H1 (cell line): ENCODE results near the gene RBBP8. TPM values are rescaled to one million over a fixed set of nuclear protein-coding genes. Genes with fewer than 3 reads are reported as not detected.
"Not testable (repeated sequence)": the region's sequence is repeated elsewhere in the genome, so short reads cannot be mapped to it uniquely, and the experiment has no call there.

Experiments used
- CTCF ChIA-PET: fragments of 300-600 bp; sonication (Branson Sonifier 250); formaldehyde crosslinking; loops from one replicate; lab custom pipeline; 2021; ENCODE audit not compliant: partially characterized antibody; lab: Charles Lee
- POLR2A ChIA-PET: fragments of 300-600 bp; sonication (Branson Sonifier 250); formaldehyde crosslinking; loops from one replicate; lab custom pipeline; 2021; ENCODE audit warnings: inconsistent platforms; ENCODE audit not compliant: partially characterized antibody; lab: Charles Lee
- DNase-seq, 2 experiments: peaks; one replicate each; pipeline versions ENCODE4 v3.0.0 to v3.0.0-alpha.2; 2010 to 2022; ENCODE audit warnings: low spot score in 2 of 2, low read depth in 1 of 2, mixed read lengths in 1 of 2
- FAIRE-seq: peaks from 2 replicates; lab custom pipeline; 2011; peaks lifted over from hg19 to GRCh38; lab: Jason Lieb, UNC
- H2AFZ ChIP-seq: 2 replicates; pipeline ENCODE4 v1.8.1; 2012; ENCODE audit warnings: low read length, inconsistent platforms
- H2AK5ac ChIP-seq: 2 replicates; pipeline ENCODE4 v1.6.1; 2013; ENCODE audit warnings: low read depth, low read length
- H2BK120ac ChIP-seq: replicated peaks from 2 replicates; pipeline ENCODE3; 2013; ENCODE audit warnings: low read depth, low read length, inconsistent platforms
- H2BK12ac ChIP-seq: 2 replicates; pipeline ENCODE4 v1.6.1; 2013; ENCODE audit warnings: low read depth, low read length
- H2BK15ac ChIP-seq: 2 replicates; pipeline ENCODE4 v1.6.1; 2013; ENCODE audit warnings: low read length
- H2BK20ac ChIP-seq: 2 replicates; pipeline ENCODE4 v1.6.1; 2013; ENCODE audit warnings: low read length
- H2BK5ac ChIP-seq: 2 replicates; pipeline ENCODE4 v1.6.1; 2013; ENCODE audit warnings: low read depth, low read length
- H3K14ac ChIP-seq: 2 replicates; pipeline ENCODE4 v1.6.1; 2013; ENCODE audit warnings: inconsistent platforms; ENCODE audit not compliant: insufficient read length
- H3K18ac ChIP-seq: 2 replicates; pipeline ENCODE4 v1.6.1; 2013; ENCODE audit warnings: low read length; ENCODE audit errors: extremely low read depth
- H3K23ac ChIP-seq: 2 replicates; pipeline ENCODE4 v1.6.1; 2013; ENCODE audit warnings: inconsistent platforms; ENCODE audit not compliant: insufficient read length
- H3K23me2 ChIP-seq: 2 replicates; pipeline ENCODE4 v1.6.1; 2013; ENCODE audit warnings: low read depth, low read length
- H3K27ac ChIP-seq: 2 replicates; pipeline ENCODE4 v1.6.1; 2011; ENCODE audit warnings: low read depth, low read length, inconsistent platforms
- H3K27me3 ChIP-seq, 4 experiments: replicated peaks in 1 of 4; 1 replicate in 1 of 4; 2 replicates in 3 of 4; pipeline versions ENCODE4 v1.6.1 to v1.8.1; 2011 to 2013; ENCODE audit warnings: low read length in 3 of 4, mild to moderate bottlenecking in 3 of 4, inconsistent platforms in 2 of 4, mixed read lengths in 2 of 4, moderate library complexity in 1 of 4; ENCODE audit not compliant: control insufficient read depth in 3 of 4, insufficient read depth in 3 of 4; ENCODE audit errors: extremely low read depth in 1 of 4
- H3K36me3 ChIP-seq, 4 experiments: 2 replicates each; pipeline versions ENCODE4 v1.6.1 to v1.8.1; 2011 to 2013; ENCODE audit warnings: mild to moderate bottlenecking in 4 of 4, low read length in 3 of 4, moderate library complexity in 2 of 4, control low read depth in 1 of 4, inconsistent platforms in 1 of 4; ENCODE audit not compliant: insufficient read depth in 4 of 4, control insufficient read depth in 2 of 4
- H3K4ac ChIP-seq: replicated peaks from 2 replicates; pipeline ENCODE3; 2013; ENCODE audit warnings: low read length, low read depth, mixed read lengths, inconsistent platforms; ENCODE audit not compliant: insufficient read length
- H3K4me1 ChIP-seq, 4 experiments: replicated peaks in 1 of 4; 1 replicate in 1 of 4; 2 replicates in 3 of 4; pipeline versions ENCODE4 v1.6.1 to v1.8.1; 2011 to 2013; ENCODE audit warnings: low read length in 3 of 4, inconsistent platforms in 2 of 4, mixed read lengths in 1 of 4; ENCODE audit not compliant: insufficient read depth in 4 of 4, control insufficient read depth in 3 of 4
- H3K4me2 ChIP-seq, 2 experiments: 2 replicates each; pipeline versions ENCODE4 v1.6.1 to v1.8.1; 2011 to 2013; ENCODE audit warnings: low read depth in 2 of 2, low read length in 2 of 2, control low read depth in 1 of 2, inconsistent platforms in 1 of 2, mild to moderate bottlenecking in 1 of 2; ENCODE audit not compliant: insufficient read depth in 1 of 2
- H3K4me3 ChIP-seq, 4 experiments: fragments of 200-600, 300-600 bp in 1 of 4; sonication (generic), shearing (Covaris generic), sonication (Bioruptor Twin) in 1 of 4; 2 replicates each; pipeline versions ENCODE4 v1.5.1 to v1.8.1; 2011 to 2016; ENCODE audit warnings: low read length in 4 of 4, low read depth in 3 of 4, control low read depth in 2 of 4, inconsistent platforms in 2 of 4, mild to moderate bottlenecking in 2 of 4, mixed read lengths in 1 of 4, moderate library complexity in 1 of 4; ENCODE audit not compliant: insufficient read depth in 2 of 4; ENCODE audit errors: extremely low read depth in 1 of 4
- H3K56ac ChIP-seq: replicated peaks from 2 replicates; pipeline ENCODE3; 2013; ENCODE audit warnings: low read depth, mild to moderate bottlenecking, mixed read lengths, low read length, inconsistent platforms; ENCODE audit not compliant: insufficient read length
- H3K79me1 ChIP-seq: 2 replicates; pipeline ENCODE4 v1.6.1; 2013; ENCODE audit warnings: low read depth, low read length, control low read depth
- H3K79me2 ChIP-seq, 2 experiments: 2 replicates each; pipeline versions ENCODE4 v1.6.1 to v1.8.1; 2012 to 2013; ENCODE audit warnings: low read length in 2 of 2, mild to moderate bottlenecking in 2 of 2, inconsistent platforms in 1 of 2; ENCODE audit not compliant: insufficient read depth in 2 of 2, control insufficient read depth in 1 of 2
- H3K9ac ChIP-seq, 4 experiments: replicated peaks in 1 of 4; 1 replicate in 1 of 4; 2 replicates in 3 of 4; pipeline versions ENCODE4 v1.6.1 to v1.8.1; 2011 to 2013; ENCODE audit warnings: low read depth in 3 of 4, low read length in 3 of 4, control low read depth in 2 of 4, mild to moderate bottlenecking in 2 of 4, moderate library complexity in 2 of 4, inconsistent platforms in 1 of 4; ENCODE audit errors: extremely low read depth in 1 of 4
- H3K9me3 ChIP-seq, 2 experiments: 2 replicates each; pipeline versions ENCODE4 v1.6.1 to v1.8.1; 2012 to 2013; ENCODE audit warnings: mild to moderate bottlenecking in 2 of 2, moderate library complexity in 2 of 2, control low read depth in 1 of 2, inconsistent platforms in 1 of 2, low read depth in 1 of 2, low read length in 1 of 2, mixed read lengths in 1 of 2; ENCODE audit not compliant: insufficient read depth in 2 of 2
- H4K20me1 ChIP-seq, 2 experiments: replicated peaks in 1 of 2; 2 replicates each; pipeline versions ENCODE3 to v1.8.1; 2011 to 2013; ENCODE audit warnings: inconsistent platforms in 2 of 2, low read length in 2 of 2, mild to moderate bottlenecking in 1 of 2; ENCODE audit not compliant: insufficient read depth in 2 of 2, control insufficient read depth in 1 of 2
- H4K5ac ChIP-seq: 2 replicates; pipeline ENCODE4 v1.6.1; 2013; ENCODE audit warnings: low read length, low read depth, mixed read lengths, inconsistent platforms; ENCODE audit not compliant: insufficient read length
- H4K8ac ChIP-seq: 2 replicates; pipeline ENCODE4 v1.8.0; 2013; ENCODE audit warnings: mild to moderate bottlenecking, moderate library complexity, low read length, inconsistent platforms; ENCODE audit not compliant: insufficient read depth; ENCODE audit errors: extremely low read depth
- H4K91ac ChIP-seq: replicated peaks from 2 replicates; pipeline ENCODE3; 2013; ENCODE audit warnings: low read length, mixed read lengths, inconsistent platforms; ENCODE audit not compliant: insufficient read length
- WGBS, 2 experiments: shearing (Covaris generic) in 1 of 2; methylation state at CpG; one replicate each; pipeline versions ENCODE4 v1.1.6 to v1.1.7; 2013 to 2015; ENCODE audit warnings: low lambda C conversion rate in 2 of 2, mixed read lengths in 2 of 2, inconsistent platforms in 1 of 2, low coverage in 1 of 2, missing lambda C conversion rate in 1 of 2; ENCODE audit not compliant: insufficient replicate concordance in 2 of 2, insufficient coverage in 1 of 2, insufficient read length in 1 of 2; ENCODE audit errors: extremely low coverage in 1 of 2, missing lambda C conversion rate in 1 of 2; 5-methylcytosine and 5-hydroxymethylcytosine counted together
- polyA plus RNA-seq, 7 experiments: library from polyadenylated mRNA; depleted of rRNA in 3 of 7; stranded (reverse) in 5 of 7; unstranded in 2 of 7; fragments of >200 nt in 5 of 7; fragments of 200-250 nt in 2 of 7; gene quantifications; 1 replicate in 5 of 7; 2 replicates in 1 of 7; 4 replicates in 1 of 7; pipeline versions ENCODE4 v1.2.1 to v1.2.3, GENCODE V29; 2011 to 2013; ENCODE audit warnings: missing spikeins in 2 of 7, mixed read lengths in 2 of 7
- total RNA-seq: library from RNA; stranded (reverse); fragmentation: NEBNext Ultra II Directional; extraction: Animal tissue kit (Norgen Biotek cat#: 25700); gene quantifications from 2 replicates; pipeline ENCODE4 v1.2.1, GENCODE V29; 2021

Gene RBBP8
- total and polyA plus RNA-seq, 2 of the 8 experiments (the other 6 are each of a cell fraction or from before 2014, with no cell fraction given) = 16.1 to 65.8 TPM

DNA sequence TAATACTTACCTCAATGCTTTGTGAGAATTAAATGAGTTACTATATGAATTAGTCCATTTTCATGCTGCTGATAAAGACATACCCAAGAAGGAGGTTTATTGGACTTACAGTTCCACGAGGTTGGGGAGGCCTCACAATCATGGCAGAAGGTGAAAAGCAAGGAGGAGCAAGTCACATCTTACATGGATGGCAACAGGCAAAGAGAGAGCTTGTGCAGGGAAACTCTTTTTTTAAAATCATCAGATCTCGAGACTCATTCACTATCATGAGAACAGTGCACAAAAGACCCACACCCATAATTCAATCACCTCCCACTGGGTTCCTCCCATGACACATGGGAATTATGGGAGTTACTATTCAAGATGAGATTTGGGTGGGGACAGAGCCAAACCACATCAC is 29.9 kb upstream of the RBBP8 start:
- H3K56ac ChIP-seq, H2BK15ac ChIP-seq, H3K4me2 ChIP-seq, H4K91ac ChIP-seq, H4K5ac ChIP-seq, POLR2A ChIA-PET, H2BK120ac ChIP-seq, H3K18ac ChIP-seq, H2BK5ac ChIP-seq, H3K79me1 ChIP-seq, H3K9ac ChIP-seq, H3K4me1 ChIP-seq, H3K27ac ChIP-seq, H4K8ac ChIP-seq, H3K27me3 ChIP-seq, H2AK5ac ChIP-seq, CTCF ChIA-PET, H3K4me3 ChIP-seq, H2BK20ac ChIP-seq, H4K20me1 ChIP-seq, H3K36me3 ChIP-seq, FAIRE-seq, H3K23ac ChIP-seq, H3K4ac ChIP-seq, H3K14ac ChIP-seq, H2BK12ac ChIP-seq, H3K79me2 ChIP-seq, DNase-seq, H2AFZ ChIP-seq, H3K23me2 ChIP-seq: not testable (repeated sequence)
- 94% methylated on average over 2 of the region's 2 CpGs; no CpG with 5 or more reads in 1 of the 2 experiments for WGBS, 2 experiments
- H3K9me3 ChIP-seq = peaks cover 8 to 13% of the 10 kb centered on the region in 2 experiments; a peak in 3 of 4 replicates
